HEK293T (cell line): ENCODE measurements around the gene CAPN5.

ENCODE experiments used
- BHLHE40 ChIP-seq: fragments of 450-650 bp; IDR thresholded peaks from 2 replicates; pipeline ENCODE4 v1.6.1; 2016; ENCODE audit warnings: mild to moderate bottlenecking, moderate library complexity, borderline replicate concordance
- ELF4 ChIP-seq: fragments of 450-650 bp; IDR thresholded peaks from 2 replicates; pipeline ENCODE4 v1.6.1; 2017; ENCODE audit warnings: antibody characterized with exemption
- FOXA1 ChIP-seq: fragments of 450-650 bp; IDR thresholded peaks from 2 replicates; pipeline ENCODE4 v1.6.1; 2016; ENCODE audit warnings: mild to moderate bottlenecking
- FOXK2 ChIP-seq: fragments of 450-650 bp; IDR thresholded peaks from 2 replicates; pipeline ENCODE4 v1.6.1; 2016; ENCODE audit warnings: mild to moderate bottlenecking
- FOXM1 ChIP-seq: fragments of 450-650 bp; IDR thresholded peaks from 2 replicates; pipeline ENCODE4 v1.6.1; 2017; ENCODE audit warnings: mild to moderate bottlenecking, borderline replicate concordance
- HDGF ChIP-seq: fragments of 450-650 bp; IDR thresholded peaks from 2 replicates; pipeline ENCODE4 v1.6.1; 2017; ENCODE audit warnings: antibody characterized with exemption, borderline replicate concordance
- L3MBTL2 ChIP-seq: fragments of 450-650 bp; conservative IDR thresholded peaks from 2 replicates; pipeline ENCODE4 v1.6.1; 2016; ENCODE audit warnings: mild to moderate bottlenecking
- LEF1 ChIP-seq: fragments of 450-650 bp; IDR thresholded peaks from 2 replicates; pipeline ENCODE4 v1.6.1; 2017; ENCODE audit warnings: mild to moderate bottlenecking, borderline replicate concordance
- NFRKB ChIP-seq: fragments of 450-650 bp; IDR thresholded peaks from 2 replicates; pipeline ENCODE4 v1.6.1; 2016; ENCODE audit warnings: mild to moderate bottlenecking, moderate library complexity
- SUZ12 ChIP-seq: fragments of 450-650 bp; IDR thresholded peaks from 2 replicates; pipeline ENCODE4 v1.6.1; 2016; ENCODE audit warnings: mild to moderate bottlenecking
- ZNF384 ChIP-seq: fragments of 450-650 bp; IDR thresholded peaks from 2 replicates; pipeline ENCODE4 v1.6.1; 2016

- no peak for TF ChIP-seq ELF4
- no peak for TF ChIP-seq ZNF384
- no peak for TF ChIP-seq FOXM1
- TF ChIP-seq FOXA1, result no peak
- TF ChIP-seq HDGF, result no peak
- no peak for TF ChIP-seq NFRKB
- no peak for TF ChIP-seq L3MBTL2
- no peak for TF ChIP-seq LEF1
- TF ChIP-seq FOXK2, result no peak
- TF ChIP-seq BHLHE40, result no peak
- TF ChIP-seq SUZ12, result no peak
Measured at GRCh38 chr11:77055101-77055561, 11.6 kb upstream of the CAPN5 start.
